HG02763 (cell line): ENCODE data around the gene CPLANE2.

Experiments
- ATAC-seq: cut with Tn5 transposase; IDR thresholded peaks from one replicate; pipeline ENCODE4 v1.9.1; 2021; ENCODE audit warnings: mild to moderate bottlenecking, moderate library complexity; ENCODE audit not compliant: unreplicated experiment

CPLANE2 gene

GRCh38 chr1:16191916-16192546 lies 45.0 kb downstream of the CPLANE2 start:
- ATAC-seq, result no peak

DNA sequence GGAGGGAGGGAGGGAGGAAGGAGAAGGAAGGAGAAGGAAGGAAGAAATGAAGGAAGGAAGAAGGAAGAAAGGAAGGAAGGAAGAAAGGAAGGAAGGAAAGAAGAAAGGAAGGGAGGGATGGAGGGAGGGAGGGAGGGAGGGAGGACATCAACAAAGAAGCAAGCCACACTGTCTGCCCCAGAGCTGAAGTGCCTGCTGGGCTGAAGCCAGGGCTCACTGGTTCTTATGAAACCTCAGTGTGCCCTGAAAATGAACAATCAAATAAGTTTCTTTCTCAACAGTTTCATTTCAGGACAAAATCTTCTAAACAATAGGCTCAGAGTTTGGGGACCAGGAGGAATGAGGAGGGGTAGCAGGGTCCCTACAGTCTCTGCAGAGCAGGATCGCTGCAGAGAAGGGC lies 45.7 kb downstream of the CPLANE2 start:
- ATAC-seq, result no peak

- no peak for ATAC-seq
Measured at GRCh38 chr1:16189921-16190621, 46.9 kb downstream of the CPLANE2 start.

DNA sequence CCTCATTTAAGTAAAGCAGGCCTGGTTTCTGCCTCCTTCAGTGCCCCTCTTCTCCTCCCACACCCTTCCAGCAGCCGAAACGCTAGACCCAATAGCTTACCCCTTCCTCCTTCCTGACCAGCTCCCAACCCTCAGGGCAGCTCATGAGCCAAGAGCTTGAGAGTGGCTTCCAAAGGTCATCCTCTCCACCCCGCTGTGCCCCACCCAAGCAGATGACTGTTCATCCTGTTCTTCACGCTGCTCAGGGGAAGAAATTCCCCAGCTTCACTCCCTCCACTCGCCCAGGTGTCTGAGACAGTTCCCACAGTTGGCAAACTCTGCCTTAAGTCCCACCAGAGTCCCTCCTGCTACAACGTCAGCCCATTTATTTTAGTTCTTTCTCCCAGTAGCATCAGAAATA lies 48.0 kb downstream of the CPLANE2 start:
- ATAC-seq, result no peak

DNA sequence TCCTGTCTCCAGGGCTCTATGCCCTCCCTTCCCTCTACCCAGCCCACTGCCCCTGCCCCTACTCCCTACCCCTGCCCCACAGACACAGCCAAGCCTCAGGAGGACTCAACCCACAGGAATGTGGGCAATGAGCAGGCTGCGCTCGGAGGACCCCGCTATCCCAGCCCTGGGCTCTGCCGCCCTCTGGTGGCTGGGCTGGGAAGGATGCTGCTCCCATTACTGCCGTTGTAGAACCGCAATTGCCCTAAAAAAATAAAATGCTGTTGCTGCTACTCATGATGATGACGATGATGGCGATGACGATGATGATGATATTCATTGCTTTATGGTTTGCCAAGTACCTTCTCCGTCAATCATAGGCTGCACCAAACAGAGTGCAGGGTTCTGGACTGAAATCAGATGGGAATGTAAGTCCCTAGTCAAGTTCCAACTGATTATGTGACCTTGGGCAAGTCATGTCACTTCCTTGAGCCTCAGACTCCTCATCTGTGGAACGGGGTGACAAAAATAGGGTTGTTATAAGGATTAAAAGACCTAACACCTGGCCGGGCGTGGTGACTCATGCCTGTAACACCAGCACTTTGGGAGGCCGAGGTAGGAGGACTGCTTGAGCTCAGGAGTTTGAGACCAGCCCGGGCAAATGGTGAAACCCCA lies 49.1 kb downstream of the CPLANE2 start:
- ATAC-seq, result no peak

GRCh38 chr1:16186655-16187235 lies 50.2 kb downstream of the CPLANE2 start:
- no peak for ATAC-seq

- no peak for ATAC-seq
Measured at GRCh38 chr1:16184557-16185303, 52.3 kb downstream of the CPLANE2 start.

GRCh38 chr1:16183765-16184556 lies 53.0 kb downstream of the CPLANE2 start:
- ATAC-seq, result no peak

DNA sequence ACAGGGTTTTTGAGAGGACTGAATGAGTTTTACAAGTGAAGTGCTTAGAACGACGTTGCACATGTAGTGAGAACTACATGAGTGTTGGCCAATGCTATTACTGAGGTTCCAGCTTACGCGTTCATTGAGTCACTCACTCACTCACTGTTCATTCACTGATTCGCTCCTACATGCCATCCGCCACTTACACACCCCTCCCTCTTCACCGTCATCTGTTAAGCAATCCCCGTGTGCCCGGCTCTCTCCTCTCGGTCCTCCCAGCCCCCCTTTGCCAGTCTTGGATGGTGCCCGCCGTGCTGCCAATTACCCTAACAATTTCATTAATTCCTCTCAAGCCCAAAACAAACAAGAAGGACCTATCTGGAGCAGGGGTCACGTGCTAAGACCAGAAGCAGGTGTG lies 53.8 kb downstream of the CPLANE2 start:
- no peak for ATAC-seq

- ATAC-seq, result no peak
Measured at GRCh38 chr1:16181887-16182719, 54.9 kb downstream of the CPLANE2 start.
